ENCODE data around the gene PLXNB3.

DNA sequence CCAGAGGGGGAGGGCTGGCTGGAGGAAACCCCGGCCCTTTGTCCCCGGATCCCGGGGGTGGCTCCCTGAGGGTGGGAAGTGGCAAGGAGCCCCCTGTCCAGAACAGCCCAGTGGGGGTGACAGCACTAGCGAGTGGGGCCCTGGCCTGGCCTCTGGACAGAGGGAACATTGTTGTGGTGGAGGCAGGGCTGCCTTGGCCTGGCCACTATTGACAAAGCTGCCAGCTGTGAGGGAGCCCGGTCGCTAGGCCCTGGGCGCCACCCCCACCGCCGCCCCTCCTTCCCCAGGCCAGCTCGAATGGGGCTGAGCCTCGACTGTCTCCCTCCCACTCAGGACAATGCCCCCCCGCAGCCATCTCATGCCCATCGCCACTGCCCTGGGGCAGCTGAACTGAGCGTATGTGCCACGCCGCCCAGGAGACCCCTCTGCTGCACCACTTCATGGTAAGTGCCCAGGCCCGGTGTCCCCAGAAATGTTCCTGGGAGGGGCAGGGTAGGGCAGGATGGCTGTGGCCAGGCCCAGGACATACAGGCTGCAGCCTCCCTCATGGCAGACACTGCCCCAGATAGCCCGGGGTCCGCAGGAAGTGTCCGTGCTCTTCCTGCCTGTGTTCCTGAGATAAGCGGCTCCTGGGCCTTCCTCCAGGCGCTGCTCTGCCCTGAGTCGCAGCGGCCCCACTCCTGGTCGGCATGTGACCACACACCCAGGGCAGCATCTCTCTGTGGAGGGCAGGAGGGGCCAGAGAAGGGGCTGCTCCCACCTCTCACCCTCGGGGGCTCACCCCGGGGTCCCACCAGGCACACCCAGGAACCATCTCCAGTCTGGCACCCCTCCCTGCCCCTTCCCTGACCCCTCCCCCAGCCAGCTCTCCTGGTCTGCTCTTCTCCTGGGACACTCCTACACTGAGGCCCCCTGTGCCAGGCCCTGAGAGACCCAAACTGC, 1.4 kb downstream of the PLXNB3 start:
- TF ChIP-seq, protein P1, sequence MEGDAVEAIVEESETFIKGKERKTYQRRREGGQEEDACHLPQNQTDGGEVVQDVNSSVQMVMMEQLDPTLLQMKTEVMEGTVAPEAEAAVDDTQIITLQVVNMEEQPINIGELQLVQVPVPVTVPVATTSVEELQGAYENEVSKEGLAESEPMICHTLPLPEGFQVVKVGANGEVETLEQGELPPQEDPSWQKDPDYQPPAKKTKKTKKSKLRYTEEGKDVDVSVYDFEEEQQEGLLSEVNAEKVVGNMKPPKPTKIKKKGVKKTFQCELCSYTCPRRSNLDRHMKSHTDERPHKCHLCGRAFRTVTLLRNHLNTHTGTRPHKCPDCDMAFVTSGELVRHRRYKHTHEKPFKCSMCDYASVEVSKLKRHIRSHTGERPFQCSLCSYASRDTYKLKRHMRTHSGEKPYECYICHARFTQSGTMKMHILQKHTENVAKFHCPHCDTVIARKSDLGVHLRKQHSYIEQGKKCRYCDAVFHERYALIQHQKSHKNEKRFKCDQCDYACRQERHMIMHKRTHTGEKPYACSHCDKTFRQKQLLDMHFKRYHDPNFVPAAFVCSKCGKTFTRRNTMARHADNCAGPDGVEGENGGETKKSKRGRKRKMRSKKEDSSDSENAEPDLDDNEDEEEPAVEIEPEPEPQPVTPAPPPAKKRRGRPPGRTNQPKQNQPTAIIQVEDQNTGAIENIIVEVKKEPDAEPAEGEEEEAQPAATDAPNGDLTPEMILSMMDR (IDR thresholded peaks at IDR 0.05) = no peak
- TF ChIP-seq TCF7L2 (IDR thresholded peaks at IDR 0.05; ENCODE audit: low read depth, low read length) = no peak
